HepG2 (cell line): ENCODE data around the gene COQ6. TPM values are rescaled to one million over a fixed set of nuclear protein-coding genes. Genes with fewer than 3 reads are reported as not detected.

Source experiments
- DR1 ChIP-seq: sonication (generic); formaldehyde crosslinking; IDR thresholded peaks from 2 replicates; pipeline ENCODE4 v1.8.0; 2021; ENCODE audit warnings: mild to moderate bottlenecking, missing genetic modification reagents, inconsistent platforms
- EHMT2 ChIP-seq: fragments of 200-600 bp; sonication (generic); IDR thresholded peaks from 2 replicates; pipeline ENCODE4 v1.7.0; 2017; ENCODE audit warnings: antibody characterized with exemption, low read depth, low read length, borderline replicate concordance
- JUN ChIP-seq: sonication (generic); formaldehyde crosslinking; IDR thresholded peaks from 2 replicates; pipeline ENCODE4 v1.4.0; 2020; ENCODE audit warnings: mild to moderate bottlenecking, missing genetic modification reagents
- KAT8 ChIP-seq: IDR thresholded peaks from 2 replicates; pipeline ENCODE4 v1.6.1; 2016; ENCODE audit warnings: missing genetic modification reagents, missing compliant biosample characterization
- MAFG ChIP-seq: sonication (generic); formaldehyde crosslinking; IDR thresholded peaks from 2 replicates; pipeline ENCODE4 v1.5.1; 2020; ENCODE audit warnings: mild to moderate bottlenecking, missing genetic modification reagents
- MEIS1 ChIP-seq: sonication (generic); formaldehyde crosslinking; IDR thresholded peaks from 2 replicates; pipeline ENCODE4 v1.9.0; 2021; ENCODE audit warnings: mild to moderate bottlenecking, missing genetic modification reagents, moderate library complexity, borderline replicate concordance
- NFAT5 ChIP-seq: sonication (generic); formaldehyde crosslinking; IDR thresholded peaks from 2 replicates; pipeline ENCODE4 v1.4.0; 2020; ENCODE audit warnings: missing genetic modification reagents
- POGK ChIP-seq: sonication (generic); formaldehyde crosslinking; conservative IDR thresholded peaks from 2 replicates; pipeline ENCODE4 v1.8.0; 2022; ENCODE audit warnings: mild to moderate bottlenecking, moderate library complexity, missing genetic modification reagents
- PRMT3 ChIP-seq: sonication (generic); formaldehyde crosslinking; IDR thresholded peaks from 2 replicates; pipeline ENCODE4 v1.8.1; 2022; ENCODE audit warnings: low read depth, mild to moderate bottlenecking, moderate library complexity, missing genetic modification reagents, borderline replicate concordance
- RAD51 ChIP-seq: fragments of 450-650 bp; IDR thresholded peaks from 2 replicates; pipeline ENCODE4 v1.6.1; 2016; ENCODE audit warnings: borderline replicate concordance
- RFX3 ChIP-seq: IDR thresholded peaks from 2 replicates; pipeline ENCODE4 v1.6.1; 2016; ENCODE audit warnings: missing biosample characterization, missing genetic modification reagents
- SIN3B ChIP-seq: fragments of 150-350 bp; IDR thresholded peaks from 2 replicates; pipeline ENCODE4 v1.6.1; 2014; ENCODE audit warnings: low read length
- SP2 ChIP-seq: sonication (generic); formaldehyde crosslinking; IDR thresholded peaks from 2 replicates; pipeline ENCODE4 v1.5.1; 2020; ENCODE audit warnings: mild to moderate bottlenecking, missing genetic modification reagents
- TGIF2 ChIP-seq: IDR thresholded peaks from 2 replicates; pipeline ENCODE4 v1.6.1; 2016; ENCODE audit warnings: control low read depth, missing compliant biosample characterization
- THAP9 ChIP-seq: sonication (generic); formaldehyde crosslinking; IDR thresholded peaks from 2 replicates; pipeline ENCODE4; 2020; ENCODE audit warnings: missing genetic modification reagents, mild to moderate bottlenecking, borderline replicate concordance
- ZMYM3 ChIP-seq: sonication (generic); formaldehyde crosslinking; IDR thresholded peaks from 2 replicates; pipeline ENCODE4 v1.5.1; 2020; ENCODE audit warnings: mild to moderate bottlenecking, missing genetic modification reagents
- ZNF251 ChIP-seq: sonication (generic); formaldehyde crosslinking; IDR thresholded peaks from 2 replicates; pipeline ENCODE4 v1.9.0; 2021; ENCODE audit warnings: mild to moderate bottlenecking, missing genetic modification reagents
- ZNF724P ChIP-seq: sonication (generic); formaldehyde crosslinking; IDR thresholded peaks from 2 replicates; pipeline ENCODE4 v1.8.0; 2022; ENCODE audit warnings: missing genetic modification reagents, borderline replicate concordance
- ZNF770 ChIP-seq: sonication (generic); formaldehyde crosslinking; IDR thresholded peaks from 2 replicates; pipeline ENCODE4 v1.5.0; 2020; ENCODE audit warnings: mild to moderate bottlenecking, missing genetic modification reagents
- polyA plus RNA-seq, 8 experiments: library from polyadenylated mRNA; depleted of rRNA in 3 of 8; stranded (reverse) in 7 of 8; unstranded in 1 of 8; fragments of >200 nt; fragmentation: Illumina TruSeq in 4 of 8; extraction: Trizol in 4 of 8; gene quantifications; 2 replicates each; pipeline versions ENCODE4 v1.2.1 to v1.2.3, GENCODE V29; 2011 to 2016; ENCODE audit warnings: low read depth in 4 of 8, missing spikeins in 1 of 8, mixed read lengths in 1 of 8; ENCODE audit not compliant: insufficient read depth in 1 of 8
- total RNA-seq, 5 experiments: library from RNA; depleted of rRNA; stranded (reverse); fragments of >200 nt; fragmentation: Illumina TruSeq; extraction: Trizol; gene quantifications; 2 replicates each; pipeline ENCODE4 v1.2.3, GENCODE V29; 2016; ENCODE audit warnings: low read depth in 1 of 5

COQ6 gene
- total and polyA plus RNA-seq, 2 of the 13 experiments (the other 11 are each of a cell fraction or from before 2014, with no cell fraction given) = 18.9 to 34.7 TPM

GRCh38 chr14:73995977-73996378, 45.9 kb downstream of the COQ6 start (continued):
- no peak for TF ChIP-seq PRMT3 (CRISPR knock-in tag)
- no peak for TF ChIP-seq SIN3B
- no peak for TF ChIP-seq EHMT2
- no peak for TF ChIP-seq ZNF251
- no peak for TF ChIP-seq POGK (CRISPR knock-in tag)
- no peak for TF ChIP-seq NFAT5 (CRISPR knock-in tag)
- TF ChIP-seq JUN (CRISPR knock-in tag) = no peak
- no peak for TF ChIP-seq MAFG (CRISPR knock-in tag)
- TF ChIP-seq ZNF770 (CRISPR knock-in tag) = no peak
- peak; percentile 67; the same call in 1 of the 2 replicates for TF ChIP-seq TGIF2 (CRISPR knock-in tag)
- TF ChIP-seq RFX3 = no peak
- no peak for TF ChIP-seq THAP9
- TF ChIP-seq ZNF724P (CRISPR knock-in tag) = no peak
- TF ChIP-seq ZMYM3 = no peak
- 0 out of 2 replicates have a peak, but pooled peaks have one; percentile 20 for TF ChIP-seq KAT8
- no peak; the same call in 1 of the 2 replicates for TF ChIP-seq MEIS1
- no peak for TF ChIP-seq DR1 (CRISPR knock-in tag)
- TF ChIP-seq SP2 (CRISPR knock-in tag) = no peak
- TF ChIP-seq RAD51 = no peak
